HepG2 (cell line): ENCODE data around the gene UBE2E1. TPM values are rescaled to one million over a fixed set of nuclear protein-coding genes. Genes with fewer than 3 reads are reported as not detected.

ENCODE experiments used
- ATAC-seq: fragments of 200-7000 bp; cut with Tn5 transposase; 3 replicates; pipeline ENCODE4 v1.9.1; 2020; ENCODE audit warnings: mild to moderate bottlenecking, moderate library complexity
- BruUV-seq: library from RNA; stranded (reverse); fragments of 400-500 nt; replicated peaks from 2 replicates; lab custom pipeline; 2021; lab: Mats Ljungman, UMichigan
- CTCF ChIA-PET: fragments of 300-600 bp; formaldehyde crosslinking; extraction: SDS; loops from one replicate; lab custom pipeline; 2021; ENCODE audit warnings: low total read pairs, inconsistent platforms, low intra/inter-chr PET ratio; lab: Yijun Ruan, JAX
- POLR2A ChIA-PET: fragments of 350-600 bp; sonication (Branson Sonifier 250); formaldehyde crosslinking; loops from one replicate; lab custom pipeline; 2020; ENCODE audit warnings: antibody characterized with exemption, inconsistent platforms; lab: Yijun Ruan, JAX
- DNase-seq: peaks from one replicate; pipeline ENCODE4 v3.0.0-alpha.2; 2015; ENCODE audit warnings: low spot score
- FAIRE-seq: peaks from 3 replicates; lab custom pipeline; 2011; peaks lifted over from hg19 to GRCh38; lab: Jason Lieb, UNC
- H2AFZ ChIP-seq: one replicate; pipeline ENCODE4 v1.6.1; 2011; ENCODE audit warnings: low read length, inconsistent platforms
- H3K27ac ChIP-seq: fragments of 300-600 bp; 3 replicates; pipeline ENCODE4 v1.8.0; 2011; ENCODE audit warnings: mixed run types, mild to moderate bottlenecking, mixed read lengths, low read length, inconsistent platforms; ENCODE audit not compliant: insufficient read depth; ENCODE audit errors: extremely low read length
- H3K27me3 ChIP-seq, 2 experiments: fragments of 200-600 bp in 1 of 2; 2 replicates in 1 of 2; 3 replicates in 1 of 2; pipeline versions ENCODE4 v1.6.0 to v1.8.0; 2011; ENCODE audit warnings: low read length in 2 of 2, mild to moderate bottlenecking in 2 of 2, moderate library complexity in 2 of 2, inconsistent platforms in 1 of 2; ENCODE audit not compliant: insufficient read depth in 2 of 2, control insufficient read depth in 1 of 2
- H3K36me3 ChIP-seq, 2 experiments: fragments of 200-600 bp in 1 of 2; replicated peaks in 1 of 2; 2 replicates in 1 of 2; 3 replicates in 1 of 2; pipeline versions ENCODE4 v1.5.1 to v1.8.0; 2011; ENCODE audit warnings: low read length in 2 of 2, inconsistent platforms in 1 of 2; ENCODE audit not compliant: insufficient read depth in 2 of 2, control insufficient read depth in 1 of 2
- H3K4me1 ChIP-seq: 2 replicates; pipeline ENCODE4 v1.5.1; 2012; ENCODE audit warnings: low read length, inconsistent platforms; ENCODE audit not compliant: insufficient read depth
- H3K4me2 ChIP-seq: 2 replicates; pipeline ENCODE4 v1.6.0; 2011; ENCODE audit warnings: low read depth, low read length, inconsistent platforms
- H3K4me3 ChIP-seq, 3 experiments: fragments of 200-600 bp in 1 of 3; sonication (generic), shearing (Covaris generic) in 1 of 3; replicated peaks in 1 of 3; 2 replicates each; pipeline ENCODE4 v1.5.1; 2011 to 2016; ENCODE audit warnings: low read length in 3 of 3, inconsistent platforms in 2 of 3, low read depth in 2 of 3, mild to moderate bottlenecking in 2 of 3, control low read depth in 1 of 3, mixed read lengths in 1 of 3; ENCODE audit not compliant: insufficient read depth in 1 of 3
- H3K79me2 ChIP-seq: one replicate; pipeline ENCODE4 v1.6.1; 2011; ENCODE audit warnings: low read length, inconsistent platforms; ENCODE audit not compliant: insufficient read depth
- H3K9ac ChIP-seq: 2 replicates; pipeline ENCODE4 v1.6.0; 2011; ENCODE audit warnings: mild to moderate bottlenecking, low read depth, low read length, inconsistent platforms; ENCODE audit not compliant: insufficient read depth
- H3K9me3 ChIP-seq: 2 replicates; pipeline ENCODE4 v1.5.1; 2012; ENCODE audit warnings: mild to moderate bottlenecking, low read length
- H4K20me1 ChIP-seq: 2 replicates; pipeline ENCODE4 v1.6.0; 2011; ENCODE audit warnings: inconsistent platforms, mild to moderate bottlenecking, low read length, moderate library complexity; ENCODE audit not compliant: insufficient read depth
- ATM ChIP-seq: fragments of 450-650 bp; IDR thresholded peaks from 2 replicates; pipeline ENCODE4 v1.7.1; 2017; ENCODE audit warnings: mild to moderate bottlenecking, borderline replicate concordance
- CENPT ChIP-seq: sonication (generic); formaldehyde crosslinking; IDR thresholded peaks from 2 replicates; pipeline ENCODE4 v1.8.0; 2022; ENCODE audit warnings: low read depth, mild to moderate bottlenecking, moderate library complexity, missing genetic modification reagents
- DNMT3B ChIP-seq: conservative IDR thresholded peaks from 2 replicates; pipeline ENCODE4 v1.6.1; 2016; ENCODE audit warnings: missing biosample characterization, control low read depth
- SSRP1 ChIP-seq: IDR thresholded peaks from 2 replicates; pipeline ENCODE4 v1.6.1; 2016; ENCODE audit warnings: control low read depth
- ZFX ChIP-seq: sonication (generic); formaldehyde crosslinking; IDR thresholded peaks from 2 replicates; pipeline ENCODE4 v1.4.0; 2020; ENCODE audit warnings: mild to moderate bottlenecking, low read depth, missing genetic modification reagents, moderate library complexity
- ZNF747 ChIP-seq: sonication (generic); formaldehyde crosslinking; IDR thresholded peaks from 2 replicates; pipeline ENCODE4 v1.8.1; 2023; ENCODE audit warnings: missing genetic modification reagents, mild to moderate bottlenecking, borderline replicate concordance
- ZNF772 ChIP-seq: sonication (generic); formaldehyde crosslinking; IDR thresholded peaks from 2 replicates; pipeline ENCODE4 v1.5.0; 2020; ENCODE audit warnings: mild to moderate bottlenecking, missing genetic modification reagents
- ZNF790 ChIP-seq: sonication (generic); formaldehyde crosslinking; IDR thresholded peaks from 2 replicates; pipeline ENCODE4 v1.8.0; 2022; ENCODE audit warnings: missing genetic modification reagents, mild to moderate bottlenecking, borderline replicate concordance
- ZSCAN29 ChIP-seq: sonication (generic); formaldehyde crosslinking; conservative IDR thresholded peaks from 2 replicates; pipeline ENCODE4 v1.4.0; 2020; ENCODE audit warnings: mild to moderate bottlenecking, missing genetic modification reagents
- WGBS: methylation state at CpG from one replicate; pipeline ENCODE4 v1.1.6; 2017; ENCODE audit warnings: low lambda C conversion rate; 5-methylcytosine and 5-hydroxymethylcytosine counted together
- in situ Hi-C: cut with HindIII; loops from 2 replicates; pipeline ENCODE4 v1.10.0; 2017; ENCODE audit warnings: low pct_unique_long_range_greater_than_20kb; ENCODE audit not compliant: extremely low pct_ligation_motif_present
- intact Hi-C: fragments of 100-400 bp; cut with micrococcal nuclease; formaldehyde crosslinking; loops from one replicate; pipeline ENCODE4 v1.10.0; 2022; ENCODE audit not compliant: unreplicated experiment
- polyA plus RNA-seq, 8 experiments: library from polyadenylated mRNA; depleted of rRNA in 3 of 8; stranded (reverse) in 7 of 8; unstranded in 1 of 8; fragments of >200 nt; fragmentation: Illumina TruSeq in 4 of 8; extraction: Trizol in 4 of 8; gene quantifications; 2 replicates each; pipeline versions ENCODE4 v1.2.1 to v1.2.3, GENCODE V29; 2011 to 2016; ENCODE audit warnings: low read depth in 4 of 8, missing spikeins in 1 of 8, mixed read lengths in 1 of 8; ENCODE audit not compliant: insufficient read depth in 1 of 8
- total RNA-seq, 5 experiments: library from RNA; depleted of rRNA; stranded (reverse); fragments of >200 nt; fragmentation: Illumina TruSeq; extraction: Trizol; gene quantifications; 2 replicates each; pipeline ENCODE4 v1.2.3, GENCODE V29; 2016; ENCODE audit warnings: low read depth in 1 of 5
- TF ChIP-seq, protein P1 (sequence below): sonication (generic); formaldehyde crosslinking; IDR thresholded peaks from 2 replicates; pipeline ENCODE4 v1.8.0; 2022; ENCODE audit warnings: mild to moderate bottlenecking, missing genetic modification reagents
- TF ChIP-seq, protein P2 (sequence below): sonication (generic); formaldehyde crosslinking; IDR thresholded peaks from 2 replicates; pipeline ENCODE4 v1.4.0; 2020; ENCODE audit warnings: missing genetic modification reagents, mild to moderate bottlenecking, borderline replicate concordance
- TF ChIP-seq, protein P3 (sequence below): sonication (generic); formaldehyde crosslinking; IDR thresholded peaks from 2 replicates; pipeline ENCODE4 v1.4.0; 2020; ENCODE audit warnings: mild to moderate bottlenecking, missing genetic modification reagents

The UBE2E1 gene
- total and polyA plus RNA-seq, 2 of the 13 experiments (the other 11 are each of a cell fraction or from before 2014, with no cell fraction given) = 55.4 to 61.8 TPM

DNA sequence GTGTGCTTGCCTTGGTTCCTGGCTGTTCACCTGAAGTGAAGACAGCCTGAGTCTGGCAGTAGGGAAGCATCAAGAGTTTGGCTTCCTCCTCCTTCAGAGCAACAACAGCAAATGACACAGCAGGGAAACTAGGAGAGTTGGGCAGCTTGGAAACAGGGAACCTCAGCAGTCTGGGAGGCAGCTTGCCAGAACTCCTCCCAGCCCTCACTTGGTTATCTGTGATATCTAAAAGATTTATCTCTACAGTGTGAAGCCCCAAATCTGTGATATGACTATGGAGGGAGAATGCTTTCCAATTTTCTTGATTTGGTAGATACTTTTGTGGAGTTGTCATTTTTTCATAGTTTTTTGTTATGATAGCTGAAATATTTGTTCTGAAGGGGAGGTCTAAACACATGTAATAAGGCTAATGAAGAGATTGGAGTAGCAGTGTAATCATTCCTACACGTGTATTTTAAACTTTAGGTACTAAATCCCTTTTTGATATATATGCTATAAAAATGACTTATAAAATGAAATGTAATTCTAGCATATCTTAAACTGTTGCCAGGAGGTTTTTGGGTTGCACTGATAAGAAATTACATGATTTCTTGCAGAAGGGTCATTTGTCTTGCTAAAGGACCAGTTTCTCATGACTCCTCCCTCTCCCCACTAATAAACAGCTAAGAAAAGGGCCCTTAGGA lies 20.8 kb downstream of the UBE2E1 start:
- H3K4me3 ChIP-seq = no peak overlapping the region
- peaks cover 0 to 6% of the 10 kb centered on the region in 2 experiments; a peak in 2 of 5 replicates for H3K36me3 ChIP-seq
- H3K4me2 ChIP-seq = no peak overlapping the region
- in situ Hi-C loops = no loop called here
- intact Hi-C loops = no loop called here
- H3K79me2 ChIP-seq = peaks cover 60% of the 10 kb centered on the region
- CTCF ChIA-PET = no interaction called here
- H3K9ac ChIP-seq = no peak overlapping the region
- ATAC-seq (no peak), DNase-seq (no peak), FAIRE-seq (no peak)
- no peak overlapping the region for H3K27ac ChIP-seq
- no peak overlapping the region for H2AFZ ChIP-seq
- POLR2A ChIA-PET = no interaction called here
- peaks cover 5% of the 10 kb centered on the region; the same call in 1 of the 2 replicates for H3K4me1 ChIP-seq
- H3K9me3 ChIP-seq = no peaks in the 10 kb centered on the region
- H3K27me3 ChIP-seq = no peaks in the 10 kb centered on the region
- BruUV-seq = no TSS peak
- WGBS = 89% methylated on average over 1 of the region's 1 CpG
- H4K20me1 ChIP-seq = peaks cover 24% of the 10 kb centered on the region
- TF ChIP-seq ATM (no peak), CENPT (CRISPR knock-in tag) (no peak), SSRP1 (CRISPR knock-in tag) (no peak), DNMT3B (CRISPR knock-in tag) (no peak), ZNF772 (no peak), ZFX (CRISPR knock-in tag) (no peak), ZNF790 (CRISPR knock-in tag) (no peak), ZNF747 (CRISPR knock-in tag) (no peak), ZSCAN29 (no peak)
- TF ChIP-seq, protein P1, sequence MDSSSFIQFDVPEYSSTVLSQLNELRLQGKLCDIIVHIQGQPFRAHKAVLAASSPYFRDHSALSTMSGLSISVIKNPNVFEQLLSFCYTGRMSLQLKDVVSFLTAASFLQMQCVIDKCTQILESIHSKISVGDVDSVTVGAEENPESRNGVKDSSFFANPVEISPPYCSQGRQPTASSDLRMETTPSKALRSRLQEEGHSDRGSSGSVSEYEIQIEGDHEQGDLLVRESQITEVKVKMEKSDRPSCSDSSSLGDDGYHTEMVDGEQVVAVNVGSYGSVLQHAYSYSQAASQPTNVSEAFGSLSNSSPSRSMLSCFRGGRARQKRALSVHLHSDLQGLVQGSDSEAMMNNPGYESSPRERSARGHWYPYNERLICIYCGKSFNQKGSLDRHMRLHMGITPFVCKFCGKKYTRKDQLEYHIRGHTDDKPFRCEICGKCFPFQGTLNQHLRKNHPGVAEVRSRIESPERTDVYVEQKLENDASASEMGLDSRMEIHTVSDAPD (CRISPR knock-in tag) = no peak
- TF ChIP-seq, protein P2, sequence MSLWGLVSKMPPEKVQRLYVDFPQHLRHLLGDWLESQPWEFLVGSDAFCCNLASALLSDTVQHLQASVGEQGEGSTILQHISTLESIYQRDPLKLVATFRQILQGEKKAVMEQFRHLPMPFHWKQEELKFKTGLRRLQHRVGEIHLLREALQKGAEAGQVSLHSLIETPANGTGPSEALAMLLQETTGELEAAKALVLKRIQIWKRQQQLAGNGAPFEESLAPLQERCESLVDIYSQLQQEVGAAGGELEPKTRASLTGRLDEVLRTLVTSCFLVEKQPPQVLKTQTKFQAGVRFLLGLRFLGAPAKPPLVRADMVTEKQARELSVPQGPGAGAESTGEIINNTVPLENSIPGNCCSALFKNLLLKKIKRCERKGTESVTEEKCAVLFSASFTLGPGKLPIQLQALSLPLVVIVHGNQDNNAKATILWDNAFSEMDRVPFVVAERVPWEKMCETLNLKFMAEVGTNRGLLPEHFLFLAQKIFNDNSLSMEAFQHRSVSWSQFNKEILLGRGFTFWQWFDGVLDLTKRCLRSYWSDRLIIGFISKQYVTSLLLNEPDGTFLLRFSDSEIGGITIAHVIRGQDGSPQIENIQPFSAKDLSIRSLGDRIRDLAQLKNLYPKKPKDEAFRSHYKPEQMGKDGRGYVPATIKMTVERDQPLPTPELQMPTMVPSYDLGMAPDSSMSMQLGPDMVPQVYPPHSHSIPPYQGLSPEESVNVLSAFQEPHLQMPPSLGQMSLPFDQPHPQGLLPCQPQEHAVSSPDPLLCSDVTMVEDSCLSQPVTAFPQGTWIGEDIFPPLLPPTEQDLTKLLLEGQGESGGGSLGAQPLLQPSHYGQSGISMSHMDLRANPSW = no peak
- TF ChIP-seq, protein P3, sequence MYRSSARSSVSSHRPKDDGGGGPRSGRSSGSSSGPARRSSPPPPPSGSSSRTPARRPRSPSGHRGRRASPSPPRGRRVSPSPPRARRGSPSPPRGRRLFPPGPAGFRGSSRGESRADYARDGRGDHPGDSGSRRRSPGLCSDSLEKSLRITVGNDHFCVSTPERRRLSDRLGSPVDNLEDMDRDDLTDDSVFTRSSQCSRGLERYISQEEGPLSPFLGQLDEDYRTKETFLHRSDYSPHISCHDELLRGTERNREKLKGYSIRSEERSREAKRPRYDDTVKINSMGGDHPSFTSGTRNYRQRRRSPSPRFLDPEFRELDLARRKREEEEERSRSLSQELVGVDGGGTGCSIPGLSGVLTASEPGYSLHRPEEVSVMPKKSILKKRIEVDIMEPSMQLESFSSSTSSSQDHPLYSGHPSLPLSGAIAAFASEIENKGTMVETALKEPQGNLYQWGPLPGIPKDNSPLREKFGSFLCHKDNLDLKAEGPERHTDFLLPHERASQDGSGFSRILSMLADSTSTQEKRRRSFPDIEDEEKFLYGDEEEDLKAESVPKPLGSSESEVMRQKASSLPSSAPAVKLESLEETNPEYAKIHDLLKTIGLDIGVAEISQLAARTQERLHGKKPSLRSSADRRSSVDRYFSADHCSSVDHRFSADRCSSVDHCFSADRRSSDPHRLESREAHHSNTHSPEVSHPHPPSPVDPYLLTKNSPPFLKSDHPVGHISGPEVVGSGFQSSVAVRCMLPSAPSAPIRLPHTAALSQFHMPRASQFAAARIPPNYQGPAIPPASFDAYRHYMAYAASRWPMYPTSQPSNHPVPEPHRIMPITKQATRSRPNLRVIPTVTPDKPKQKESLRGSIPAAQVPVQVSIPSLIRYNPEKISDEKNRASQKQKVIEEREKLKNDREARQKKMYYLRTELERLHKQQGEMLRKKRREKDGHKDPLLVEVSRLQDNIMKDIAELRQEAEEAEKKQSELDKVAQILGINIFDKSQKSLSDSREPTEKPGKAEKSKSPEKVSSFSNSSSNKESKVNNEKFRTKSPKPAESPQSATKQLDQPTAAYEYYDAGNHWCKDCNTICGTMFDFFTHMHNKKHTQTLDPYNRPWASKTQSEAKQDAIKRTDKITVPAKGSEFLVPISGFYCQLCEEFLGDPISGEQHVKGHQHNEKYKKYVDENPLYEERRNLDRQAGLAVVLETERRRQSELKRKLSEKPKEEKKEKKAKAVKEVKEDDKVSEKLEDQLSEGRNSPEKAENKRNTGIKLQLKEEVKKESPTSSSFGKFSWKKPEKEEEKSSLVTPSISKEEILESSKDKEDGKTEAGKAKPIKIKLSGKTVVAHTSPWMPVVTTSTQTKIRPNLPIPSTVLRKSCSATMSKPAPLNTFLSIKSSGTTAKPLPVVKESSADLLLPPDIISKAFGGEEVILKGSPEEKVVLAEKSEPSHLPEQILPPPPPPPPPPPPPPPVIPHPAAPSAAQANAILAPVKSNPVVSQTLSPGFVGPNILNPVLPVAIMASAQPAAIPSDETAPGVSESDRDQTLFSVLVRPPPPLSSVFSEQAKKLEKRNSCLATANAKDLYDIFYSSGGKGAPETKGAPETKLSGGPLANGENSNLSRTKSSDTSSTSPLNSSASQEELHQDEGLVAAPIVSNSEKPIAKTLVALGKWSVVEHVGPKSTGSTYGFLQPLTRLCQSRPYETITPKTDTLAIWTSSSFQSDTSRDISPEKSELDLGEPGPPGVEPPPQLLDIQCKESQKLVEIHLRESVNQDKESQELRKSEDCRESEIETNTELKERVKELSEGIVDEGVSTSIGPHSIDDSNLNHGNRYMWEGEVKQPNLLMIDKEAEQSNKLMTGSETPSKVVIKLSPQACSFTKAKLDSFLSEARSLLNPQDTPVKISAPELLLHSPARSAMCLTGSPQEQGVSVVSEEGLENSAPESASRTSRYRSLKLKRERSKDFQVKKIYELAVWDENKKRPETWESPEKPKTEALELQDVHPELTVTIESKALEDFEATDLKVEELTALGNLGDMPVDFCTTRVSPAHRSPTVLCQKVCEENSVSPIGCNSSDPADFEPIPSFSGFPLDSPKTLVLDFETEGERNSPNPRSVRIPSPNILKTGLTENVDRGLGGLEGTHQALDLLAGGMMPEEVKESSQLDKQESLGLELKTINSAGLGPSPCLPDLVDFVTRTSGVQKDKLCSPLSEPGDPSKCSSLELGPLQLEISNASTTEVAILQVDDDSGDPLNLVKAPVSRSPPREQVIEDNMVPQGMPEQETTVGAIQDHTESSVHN = no peak
